IPS-NIHi7 (cell line): ENCODE results near the gene ARHGAP10.

ENCODE experiments used
- DNase-seq: peaks from one replicate; pipeline ENCODE4 v3.0.0; 2012; ENCODE audit warnings: mixed read lengths; ENCODE audit errors: extremely low spot score

The ARHGAP10 gene

DNA sequence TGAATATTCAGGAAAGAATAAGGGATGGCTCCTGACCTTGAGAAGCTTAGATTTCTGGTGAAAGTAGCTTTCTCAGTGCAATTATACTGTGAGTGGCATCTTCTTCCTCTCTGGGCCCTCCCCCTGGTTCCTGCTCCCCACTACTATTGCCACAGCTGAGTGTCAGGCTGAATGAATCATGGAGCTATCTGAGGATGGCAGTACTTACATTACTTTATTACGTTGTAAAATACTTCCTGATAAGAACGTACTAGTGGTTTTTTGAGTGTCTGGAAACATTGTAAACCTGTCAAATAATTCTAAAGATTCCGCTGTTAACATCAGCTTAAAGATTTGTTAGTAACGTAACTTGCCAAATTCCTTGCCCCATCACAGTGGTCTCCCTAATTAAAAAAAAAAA, 36.2 kb downstream of the ARHGAP10 start:
- no peak for DNase-seq

DNA sequence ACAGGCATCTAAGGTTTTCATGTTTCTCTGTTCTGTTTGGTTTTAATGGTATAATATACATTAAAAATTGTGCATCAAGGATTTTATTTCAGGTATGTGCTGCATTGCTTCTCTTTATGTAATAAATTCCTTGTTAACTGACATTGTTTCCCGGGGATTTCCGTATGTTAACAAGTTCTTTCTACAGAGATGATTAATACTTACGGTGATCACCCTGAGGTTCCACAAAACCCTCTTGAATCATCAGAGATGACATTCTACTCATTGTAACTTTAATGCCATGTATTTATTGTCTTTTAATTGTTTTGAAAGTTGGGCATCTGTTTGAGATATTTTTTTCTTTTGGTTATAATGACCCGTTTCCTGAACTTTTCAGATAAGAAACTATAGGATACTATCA, 37.5 kb downstream of the ARHGAP10 start:
- no peak for DNase-seq

DNA sequence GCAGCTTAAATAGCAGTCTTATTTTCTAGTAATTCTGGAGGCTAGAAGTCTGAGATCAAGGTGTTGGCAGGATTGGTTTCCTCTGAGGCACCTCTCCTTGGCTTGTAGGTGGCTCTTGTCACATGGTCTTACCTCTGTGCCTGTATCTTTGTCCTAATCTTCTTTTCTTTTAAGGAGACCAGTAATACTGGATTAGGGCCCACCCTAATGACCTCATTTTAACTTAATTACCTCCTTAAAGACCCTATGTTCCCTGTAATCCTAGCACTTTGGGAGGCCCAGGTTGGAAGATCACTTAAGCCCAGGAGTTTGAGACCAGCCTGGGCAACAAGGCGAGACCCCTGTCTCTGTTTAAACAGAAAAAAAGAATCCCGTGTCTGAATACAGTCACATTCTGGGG, 38.9 kb downstream of the ARHGAP10 start:
- DNase-seq: no peak

DNA sequence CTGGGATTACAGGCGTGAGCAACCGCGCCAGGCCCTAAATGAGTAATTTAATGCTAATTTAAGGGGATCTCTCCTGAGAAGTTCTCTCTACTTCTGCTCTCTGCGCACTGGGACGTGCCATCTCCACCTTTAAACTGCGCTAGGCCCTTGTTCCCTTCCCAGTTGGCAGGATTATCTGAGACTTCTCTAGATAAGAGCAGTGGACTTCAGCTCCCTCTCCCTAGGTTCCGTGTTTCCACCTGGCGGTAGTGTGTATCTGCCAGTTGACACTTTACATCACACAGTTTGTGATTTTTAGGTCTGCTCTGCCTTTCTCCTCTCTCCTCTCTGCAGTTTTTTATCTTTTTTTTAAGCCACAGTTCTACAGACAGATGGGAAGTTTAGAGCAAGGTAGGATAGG, 40.2 kb downstream of the ARHGAP10 start:
- DNase-seq: no peak

DNA sequence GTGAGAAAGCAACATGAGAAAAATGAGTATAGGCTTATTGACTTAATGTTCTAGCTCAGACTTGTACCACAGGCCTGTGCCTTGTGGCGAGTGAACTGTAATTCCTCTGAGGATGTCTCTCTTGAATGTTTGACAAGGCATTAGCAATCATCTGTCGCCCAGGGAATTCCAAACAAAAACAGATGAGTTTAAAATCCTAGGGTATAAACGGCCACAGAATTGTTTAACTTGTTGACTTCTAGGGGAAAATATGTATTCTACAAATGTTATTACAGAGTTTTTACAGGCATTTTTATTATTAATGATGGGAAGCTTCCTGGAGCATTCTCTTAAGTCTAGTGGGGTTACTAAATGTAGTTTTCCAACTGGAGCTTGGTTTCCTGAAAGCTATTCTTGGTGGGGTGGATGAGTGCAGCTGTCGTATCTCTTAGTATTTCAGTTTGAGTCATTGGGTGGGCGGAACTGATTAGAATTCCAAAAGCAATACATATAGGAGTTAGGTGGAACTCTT, 40.6 kb downstream of the ARHGAP10 start:
- no peak for DNase-seq

DNA sequence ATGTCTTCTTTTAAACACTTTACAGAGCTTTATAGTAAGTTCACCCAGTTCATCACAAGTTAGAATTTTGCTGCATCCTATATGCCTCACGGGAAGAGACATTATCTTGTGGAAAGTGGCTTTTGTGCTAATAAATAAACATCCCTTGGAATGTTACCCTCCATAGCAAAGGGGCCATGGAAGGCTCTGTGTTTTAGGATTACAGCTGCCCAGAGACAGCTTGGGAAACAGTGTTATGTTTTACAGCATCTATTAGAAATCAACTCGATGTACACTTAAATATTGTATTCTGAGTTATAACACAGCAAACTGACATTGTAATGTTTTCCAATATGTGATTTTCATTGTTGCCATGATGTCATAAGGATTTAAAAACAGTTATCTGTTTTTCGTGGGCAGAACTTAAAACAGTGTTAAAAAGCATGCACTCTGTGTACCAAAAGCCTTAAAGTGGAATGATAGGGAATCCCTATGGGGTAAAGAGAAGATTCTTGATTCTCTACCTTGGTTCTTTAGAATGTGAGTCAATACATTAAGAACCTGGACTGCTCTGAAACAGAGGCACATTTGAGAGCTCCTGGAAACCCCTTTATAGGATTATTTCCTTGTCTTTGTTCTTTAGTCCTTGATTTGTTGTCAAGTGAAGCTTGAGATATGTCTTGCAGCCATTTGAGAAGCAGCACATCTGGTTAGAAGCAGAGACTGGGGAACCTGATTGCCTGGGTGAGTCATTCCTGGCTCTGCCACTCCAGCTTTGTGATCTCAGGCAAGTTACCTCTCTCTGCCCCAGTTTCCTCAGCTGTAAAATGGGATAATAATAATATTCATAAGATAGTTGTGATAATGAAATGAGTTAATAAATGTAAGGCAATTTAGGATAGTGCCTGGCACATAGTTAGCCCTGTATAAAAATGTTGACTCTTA, 41.6 kb downstream of the ARHGAP10 start:
- no peak for DNase-seq

DNA sequence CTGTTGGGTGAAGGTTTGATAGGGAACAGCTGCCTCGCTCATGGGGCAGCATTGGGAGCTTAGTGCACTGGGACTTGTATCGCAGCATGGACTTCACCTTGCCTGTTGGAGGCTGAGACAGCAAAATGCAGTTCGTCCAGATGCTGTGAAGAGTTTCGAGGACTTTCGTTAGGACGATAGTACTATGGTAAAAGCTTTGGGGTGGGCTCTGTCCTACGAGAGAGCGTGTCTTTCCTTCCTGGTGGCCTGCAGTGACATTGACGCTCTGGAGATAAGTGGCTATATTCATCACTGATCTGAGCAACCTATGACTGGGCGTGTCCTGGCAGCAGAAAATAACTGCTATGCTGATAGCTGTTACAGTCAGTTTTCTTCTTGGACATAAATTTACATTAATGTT, 44.8 kb downstream of the ARHGAP10 start:
- DNase-seq: no peak

DNA sequence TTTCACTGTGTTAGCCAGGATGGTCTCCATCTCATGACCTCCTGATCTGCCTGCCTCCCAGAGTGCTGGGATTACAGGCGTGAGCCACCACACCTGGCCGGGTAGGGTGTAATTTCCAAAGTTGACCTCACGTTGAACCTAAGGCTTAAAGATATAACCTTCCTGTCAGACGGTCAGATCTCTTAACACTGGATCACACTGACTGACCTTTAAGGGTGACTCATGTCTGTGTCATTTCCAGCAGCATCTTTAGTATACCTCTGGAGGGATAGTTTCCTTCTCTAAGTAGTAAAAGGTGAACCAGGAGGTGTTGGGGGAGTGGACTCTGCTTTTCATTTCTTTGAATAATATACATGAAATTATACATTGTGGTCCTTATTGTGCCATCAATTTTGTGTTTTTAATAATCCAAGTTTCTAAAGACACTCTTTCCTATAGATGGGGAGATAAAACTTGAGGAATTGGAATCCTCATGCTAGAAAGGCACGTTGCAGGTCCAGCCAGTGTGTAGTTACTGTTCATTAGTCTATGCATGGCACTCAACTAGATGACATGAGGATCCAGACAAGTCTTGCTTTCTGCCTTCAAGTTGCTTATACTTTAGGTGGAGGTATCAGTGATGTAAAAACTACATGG, 45.7 kb downstream of the ARHGAP10 start:
- DNase-seq: no peak

DNA sequence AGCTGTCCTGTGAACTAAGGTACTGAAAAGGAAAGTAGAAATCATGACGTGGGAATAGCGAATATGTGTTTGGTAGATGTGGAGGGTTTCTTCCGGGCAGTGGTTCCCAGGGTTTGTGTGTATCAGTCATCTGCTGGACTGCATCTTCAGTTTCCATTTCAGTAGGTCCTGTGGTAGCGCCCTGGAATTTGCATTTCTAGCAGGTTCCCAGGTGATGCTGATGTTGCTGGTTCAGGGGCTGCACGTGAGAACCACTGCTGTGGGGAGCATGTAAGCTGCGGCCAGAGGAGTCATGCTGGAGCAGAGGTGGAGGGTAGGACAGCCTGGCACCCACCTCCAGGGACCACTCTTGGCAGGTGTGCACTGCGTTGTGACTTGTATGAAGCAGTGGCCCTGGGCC, 47.1 kb downstream of the ARHGAP10 start:
- no peak for DNase-seq

DNA sequence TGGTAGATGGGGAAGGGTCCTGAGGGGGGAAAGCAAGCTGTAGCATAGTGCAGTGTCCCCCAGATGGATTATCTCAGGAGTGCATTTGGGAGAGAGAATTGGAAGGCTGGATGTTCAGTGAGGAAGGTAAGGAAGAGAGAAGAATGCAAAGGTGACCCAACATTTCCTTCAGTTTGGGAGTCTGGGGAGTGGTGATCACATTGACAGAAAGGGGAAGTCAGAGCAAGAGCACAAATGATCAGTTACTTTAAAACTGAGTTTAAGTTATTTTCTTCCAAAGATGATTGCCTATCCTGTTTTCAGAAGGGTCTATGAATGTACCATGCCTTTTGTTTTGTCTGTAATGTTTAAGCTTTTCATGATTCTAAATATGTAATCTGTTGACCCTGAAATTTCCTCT, 47.6 kb downstream of the ARHGAP10 start:
- no peak for DNase-seq

DNA sequence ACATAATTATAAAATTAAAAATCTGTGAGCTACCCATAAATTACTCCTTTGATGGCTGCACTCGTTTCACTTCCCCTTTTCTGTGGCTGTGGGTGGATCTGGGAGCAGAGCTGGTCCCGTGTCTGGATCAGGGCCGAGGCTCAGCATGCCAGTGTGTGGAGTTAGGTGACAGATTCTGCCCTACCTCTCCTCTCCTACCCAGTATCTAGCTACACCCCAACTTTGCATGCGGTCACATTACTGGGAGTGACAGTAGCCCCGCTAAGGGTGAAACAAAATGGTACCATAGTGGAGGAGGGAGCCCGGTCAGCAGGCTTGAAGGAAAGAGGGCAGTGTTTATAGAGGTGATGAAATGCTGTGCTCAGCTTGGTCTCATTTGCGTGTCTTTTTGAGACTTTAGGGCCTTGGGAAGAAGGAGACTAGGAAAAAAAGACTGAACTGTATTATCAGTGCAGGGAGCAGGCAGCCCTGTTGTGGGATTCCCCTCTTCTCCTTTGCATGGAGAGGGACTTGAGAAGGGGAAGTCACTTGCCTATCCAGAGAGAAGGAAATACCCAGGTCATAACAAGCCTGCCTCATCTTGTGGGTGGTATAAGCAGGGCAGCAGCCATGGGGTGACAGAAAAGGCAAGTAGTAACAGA, 48.4 kb downstream of the ARHGAP10 start:
- no peak for DNase-seq

DNA sequence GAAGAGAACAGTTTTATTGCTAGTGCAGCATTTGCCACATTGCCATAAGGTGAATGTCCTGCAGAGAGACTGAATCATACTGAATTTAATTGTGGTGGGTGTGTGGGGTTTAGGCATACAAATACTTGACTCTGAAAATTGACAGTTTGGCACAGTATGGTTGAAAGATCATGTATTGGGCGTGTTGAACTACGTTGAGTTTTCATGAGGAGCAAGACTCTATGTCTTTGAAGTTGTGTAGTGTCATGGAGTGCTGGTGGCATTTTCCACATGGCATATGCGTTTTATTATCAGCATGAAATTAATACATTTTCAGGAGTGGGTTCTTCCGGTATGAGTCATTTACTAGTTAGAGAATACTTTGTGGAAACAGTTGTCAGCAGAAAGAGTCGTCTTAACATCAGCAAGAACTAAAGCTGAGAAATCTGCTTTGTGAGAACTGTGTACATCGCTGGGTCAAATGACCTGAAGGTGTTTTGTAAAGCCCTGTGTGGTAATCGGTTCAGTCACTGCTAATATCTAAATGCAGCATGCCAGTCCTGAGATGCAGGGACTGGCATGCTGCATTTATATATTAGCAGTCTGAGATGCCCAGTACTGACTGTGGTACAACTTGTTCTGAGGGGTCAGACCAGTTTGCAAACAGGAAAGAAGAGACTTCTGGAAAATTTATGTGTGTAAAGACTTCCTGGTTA, 50.3 kb downstream of the ARHGAP10 start:
- DNase-seq: no peak

DNA sequence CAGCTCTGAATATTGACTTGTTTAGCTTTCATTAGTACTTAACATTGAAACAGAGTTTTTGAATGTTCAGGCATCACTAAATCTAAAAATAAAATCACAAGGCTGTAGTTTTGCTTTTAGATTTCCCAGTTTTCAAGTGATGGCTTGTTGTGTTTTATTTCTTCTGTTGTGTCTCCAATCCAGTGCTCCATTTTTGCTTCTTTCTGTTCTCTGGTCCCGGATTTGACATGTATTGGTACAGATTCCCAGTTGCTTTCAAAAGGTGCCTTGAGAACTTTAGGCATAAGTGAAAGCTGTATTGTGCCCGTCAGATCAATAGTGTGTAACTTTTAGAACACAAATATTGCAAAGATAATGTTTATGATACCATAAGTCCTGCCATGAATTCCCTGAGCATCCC, 53.2 kb downstream of the ARHGAP10 start:
- DNase-seq: no peak

DNA sequence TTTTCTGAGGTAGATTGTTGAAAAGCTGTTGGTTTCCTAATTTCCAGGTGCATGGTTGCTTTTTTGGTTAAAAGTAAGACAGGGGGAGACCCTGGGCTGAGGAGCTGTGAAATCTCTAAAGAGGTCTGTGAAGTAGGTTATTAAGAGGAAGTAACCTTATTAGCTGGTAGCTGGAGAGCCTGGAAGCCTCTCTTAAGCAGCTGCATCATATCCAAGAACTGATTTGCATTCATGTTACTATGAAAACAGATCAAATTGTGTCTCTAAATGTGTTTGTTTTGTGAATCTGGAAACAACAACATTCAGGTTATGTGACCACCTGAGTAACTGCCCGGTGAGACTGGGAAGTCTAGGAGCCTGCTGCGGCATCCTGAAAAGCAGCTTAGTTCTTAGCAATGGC, 54.1 kb downstream of the ARHGAP10 start:
- no peak for DNase-seq

DNA sequence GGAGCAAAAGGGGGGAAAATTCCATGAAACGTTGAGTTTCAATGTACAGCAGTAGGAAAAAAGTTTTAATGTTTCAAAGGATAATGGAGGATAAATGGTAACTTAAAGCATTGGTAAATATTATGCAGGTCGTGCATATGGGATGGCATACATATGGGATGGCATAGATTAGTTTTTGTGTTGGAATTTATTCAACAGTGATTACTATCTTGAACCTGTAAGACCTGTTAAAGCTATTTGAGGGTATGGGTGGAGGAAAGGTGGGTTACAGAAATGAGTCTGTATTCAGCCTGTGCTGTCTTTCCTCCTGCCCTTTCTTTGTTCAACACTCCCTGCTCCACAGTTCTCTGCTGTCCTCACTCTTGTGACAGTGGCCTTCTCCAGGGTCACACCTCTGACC, 54.6 kb downstream of the ARHGAP10 start:
- DNase-seq: no peak

DNA sequence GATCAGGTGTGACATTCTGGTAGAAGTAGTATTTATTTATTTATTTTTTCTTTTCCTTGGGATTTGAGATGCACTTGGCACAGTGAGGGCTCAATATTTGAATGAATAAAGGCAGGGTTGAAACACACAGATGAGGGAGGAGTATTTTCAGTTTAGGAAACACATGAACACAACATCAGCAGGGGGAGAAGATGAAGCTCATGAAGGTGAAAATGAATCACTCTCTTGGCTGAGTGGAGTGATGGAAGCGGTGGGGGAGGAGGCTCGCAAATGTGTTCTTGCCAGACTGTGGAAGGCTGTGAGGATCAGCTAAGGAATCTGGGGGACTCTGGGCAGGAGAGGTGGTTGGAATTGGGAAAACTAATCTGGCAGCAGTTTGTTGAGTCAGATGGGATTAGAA, 55.3 kb downstream of the ARHGAP10 start:
- no peak for DNase-seq

DNA sequence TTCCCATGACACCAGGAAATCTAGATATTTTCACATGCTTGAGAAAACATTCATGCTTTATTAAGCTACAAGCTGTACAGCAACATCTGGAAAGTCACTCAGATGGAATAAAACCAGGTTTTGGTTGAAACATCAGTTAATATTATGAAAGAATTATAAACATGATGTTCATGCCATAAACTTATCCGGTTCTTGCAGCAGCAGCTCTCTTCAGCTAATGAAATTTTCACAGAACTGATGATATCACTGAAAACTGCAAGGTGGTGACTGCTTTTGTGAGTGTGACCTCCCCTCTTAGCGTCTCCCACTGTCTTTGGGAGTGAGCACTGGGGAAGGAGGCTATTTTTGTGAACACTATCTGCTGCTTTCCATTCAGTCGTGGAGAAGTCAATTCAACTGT, 56.9 kb downstream of the ARHGAP10 start:
- DNase-seq: no peak

DNA sequence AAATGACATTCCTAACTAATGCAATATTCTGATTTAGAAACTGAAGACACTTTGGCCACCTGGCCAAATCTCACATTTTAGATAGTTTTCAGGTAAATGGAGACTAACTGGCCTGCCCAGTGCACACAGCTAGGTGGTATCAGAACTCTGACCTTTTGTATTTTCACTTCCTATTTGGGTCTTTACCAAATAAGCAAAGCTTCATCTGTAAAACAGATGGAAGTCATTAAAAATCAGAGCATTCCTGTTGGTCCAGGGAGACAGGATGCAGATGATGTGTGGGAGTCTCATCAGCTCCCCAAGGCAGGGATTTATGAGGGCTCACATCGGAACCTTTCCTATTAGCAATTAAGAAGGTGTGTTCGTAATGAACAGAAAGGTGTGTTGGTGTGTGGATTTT, 57.7 kb downstream of the ARHGAP10 start:
- DNase-seq: no peak

DNA sequence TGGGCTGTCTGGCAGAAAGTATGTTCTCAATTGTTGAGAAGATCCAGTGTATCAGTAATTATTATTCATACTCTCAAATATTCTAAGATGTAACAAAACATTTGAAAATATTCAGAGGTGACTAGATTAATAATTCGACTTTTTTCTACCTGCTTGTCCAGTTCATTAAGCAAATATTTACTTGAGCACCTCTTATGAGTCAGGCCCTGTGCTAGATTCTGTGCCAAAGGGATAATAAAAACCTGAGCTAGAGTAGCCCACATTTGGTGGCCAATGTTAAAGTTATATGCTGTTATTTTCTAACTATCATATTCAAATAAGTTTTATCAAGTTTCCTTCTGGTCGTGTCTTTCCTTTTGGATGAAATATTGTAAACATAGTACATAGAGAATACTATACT, 58.5 kb downstream of the ARHGAP10 start:
- no peak for DNase-seq

DNA sequence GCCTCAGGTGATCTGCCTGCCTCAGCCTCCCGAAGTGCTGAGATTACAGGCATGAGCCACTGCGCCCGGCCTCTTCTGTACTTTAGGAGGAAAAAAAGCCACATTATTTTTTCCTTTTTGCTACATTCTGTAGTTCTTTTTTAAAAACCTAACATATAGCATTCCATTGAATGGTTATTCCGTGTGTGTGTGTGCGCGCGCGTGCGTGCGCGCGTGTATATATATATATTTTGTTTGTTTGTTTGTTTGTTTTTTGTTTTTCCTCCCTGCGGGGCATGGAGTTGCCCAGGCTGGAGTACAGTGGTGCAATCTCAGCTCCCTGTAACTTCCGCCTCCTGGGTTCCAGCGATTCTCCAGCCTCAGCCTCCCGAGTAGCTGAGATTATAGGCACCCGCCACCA, 59.5 kb downstream of the ARHGAP10 start:
- no peak for DNase-seq

DNA sequence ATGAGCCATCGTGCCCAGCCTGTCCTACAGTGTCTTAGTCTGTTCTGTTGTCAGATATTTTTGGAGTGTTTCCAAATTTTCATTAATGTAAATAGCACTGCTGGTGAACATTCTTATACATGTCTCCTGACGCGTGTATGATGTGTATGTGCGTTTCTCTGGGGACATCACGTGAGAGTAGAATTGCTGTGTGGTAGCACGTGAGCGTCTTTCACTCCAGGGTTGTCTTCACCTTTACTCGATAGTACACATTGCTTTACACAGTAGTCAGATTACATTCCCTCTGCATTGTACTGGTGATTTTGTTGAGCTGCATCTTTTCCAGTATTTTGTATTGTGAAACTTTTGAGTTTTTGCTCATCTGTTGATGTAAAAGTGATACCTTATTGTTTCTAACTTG, 60.0 kb downstream of the ARHGAP10 start:
- no peak for DNase-seq
